ENCODE results near the gene ITSN2.

DNA sequence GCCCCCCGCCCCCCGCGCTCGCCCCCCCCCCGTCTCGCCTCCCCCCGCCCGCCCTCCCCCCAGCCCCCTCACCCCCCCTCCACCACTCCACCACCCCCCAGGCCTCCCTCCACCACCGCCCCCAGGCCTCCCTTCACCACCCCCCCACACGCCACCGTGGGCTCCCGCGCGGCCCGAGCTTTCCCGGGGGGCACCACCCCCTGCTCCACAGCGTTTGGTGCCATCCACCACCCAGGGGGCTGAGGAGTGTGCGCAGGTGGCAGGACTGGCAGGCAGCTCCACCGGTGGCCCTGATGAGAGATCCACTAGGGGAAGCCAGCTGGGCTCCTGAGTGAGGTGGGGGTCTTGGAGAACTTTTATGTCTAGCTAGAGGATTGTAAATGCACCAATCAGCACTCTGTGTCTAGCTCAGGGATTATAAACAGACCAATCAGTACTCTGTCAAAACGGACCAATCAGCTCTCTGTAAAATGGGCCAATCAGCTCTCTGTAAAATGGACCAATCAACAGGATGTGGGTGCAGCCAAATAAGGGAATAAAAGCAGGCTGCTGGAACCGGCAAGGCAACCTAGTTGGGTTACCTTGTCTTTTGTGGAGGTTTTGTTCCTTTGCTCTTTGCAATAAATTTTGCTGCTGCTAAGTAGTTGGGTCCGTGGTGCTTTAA, 43.0 kb upstream of the ITSN2 start:
- TF ChIP-seq, protein P1, sequence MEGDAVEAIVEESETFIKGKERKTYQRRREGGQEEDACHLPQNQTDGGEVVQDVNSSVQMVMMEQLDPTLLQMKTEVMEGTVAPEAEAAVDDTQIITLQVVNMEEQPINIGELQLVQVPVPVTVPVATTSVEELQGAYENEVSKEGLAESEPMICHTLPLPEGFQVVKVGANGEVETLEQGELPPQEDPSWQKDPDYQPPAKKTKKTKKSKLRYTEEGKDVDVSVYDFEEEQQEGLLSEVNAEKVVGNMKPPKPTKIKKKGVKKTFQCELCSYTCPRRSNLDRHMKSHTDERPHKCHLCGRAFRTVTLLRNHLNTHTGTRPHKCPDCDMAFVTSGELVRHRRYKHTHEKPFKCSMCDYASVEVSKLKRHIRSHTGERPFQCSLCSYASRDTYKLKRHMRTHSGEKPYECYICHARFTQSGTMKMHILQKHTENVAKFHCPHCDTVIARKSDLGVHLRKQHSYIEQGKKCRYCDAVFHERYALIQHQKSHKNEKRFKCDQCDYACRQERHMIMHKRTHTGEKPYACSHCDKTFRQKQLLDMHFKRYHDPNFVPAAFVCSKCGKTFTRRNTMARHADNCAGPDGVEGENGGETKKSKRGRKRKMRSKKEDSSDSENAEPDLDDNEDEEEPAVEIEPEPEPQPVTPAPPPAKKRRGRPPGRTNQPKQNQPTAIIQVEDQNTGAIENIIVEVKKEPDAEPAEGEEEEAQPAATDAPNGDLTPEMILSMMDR (IDR thresholded peaks at IDR 0.05): no peak
- no peak for TF ChIP-seq POLR2A (IDR thresholded peaks at IDR 0.05)
- TF ChIP-seq POLR2AphosphoS5 (IDR thresholded peaks at IDR 0.05): no peak

Measured in breast epithelium (tissue), 3 donors.